Measurements from ENCODE around the gene MDM4.
"Not testable (repeated sequence)": the region's sequence is repeated elsewhere in the genome, so short reads cannot be mapped to it uniquely, and the experiment has no call there.

The MDM4 gene

DNA sequence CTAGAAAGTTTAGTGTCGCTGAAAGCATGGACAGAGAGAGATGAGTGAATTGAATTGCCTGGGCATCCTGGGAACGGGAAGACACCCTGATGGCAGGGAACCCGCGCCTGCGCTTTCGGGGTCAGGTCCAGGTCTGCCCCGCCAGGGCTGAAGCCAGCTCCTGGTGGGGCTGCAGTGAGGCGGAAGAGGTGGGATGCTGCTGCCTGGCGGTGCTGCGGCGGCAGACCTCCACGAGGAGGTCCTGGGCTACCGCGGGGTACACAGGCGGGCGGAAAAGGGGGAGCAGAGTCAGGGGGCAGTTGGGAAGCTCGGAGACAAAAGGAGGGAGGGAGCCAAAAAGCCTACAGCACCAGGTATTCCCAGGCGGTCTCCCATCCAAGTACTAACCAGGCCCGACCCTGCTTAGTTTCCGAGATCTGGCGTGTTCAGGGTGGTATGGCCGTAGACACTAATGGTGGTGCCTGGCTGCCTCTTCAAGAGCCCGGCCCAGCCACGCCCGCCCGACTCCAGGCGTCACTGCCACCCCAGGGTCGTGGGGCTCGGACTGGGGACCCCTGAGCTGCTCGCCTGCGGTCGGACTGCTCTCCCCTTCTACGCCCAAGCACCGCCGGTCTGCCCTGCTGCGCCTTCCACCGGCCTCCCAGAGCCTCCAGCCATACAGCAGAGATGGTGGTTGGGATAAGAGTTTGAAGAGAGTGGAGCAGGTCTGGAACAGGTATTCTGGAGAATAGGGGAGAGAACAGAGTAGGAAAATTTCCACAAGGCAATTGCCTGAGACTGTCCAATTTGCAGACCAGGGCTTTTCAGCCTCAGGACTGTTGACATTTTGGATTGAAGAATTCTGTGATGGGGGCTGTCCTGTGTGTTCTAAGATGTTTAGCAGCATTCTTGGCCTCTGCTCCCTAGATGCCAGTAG is 46.1 kb downstream of the MDM4 start:
- no peak for DNase-seq (ENCODE audit: low spot score)

DNA sequence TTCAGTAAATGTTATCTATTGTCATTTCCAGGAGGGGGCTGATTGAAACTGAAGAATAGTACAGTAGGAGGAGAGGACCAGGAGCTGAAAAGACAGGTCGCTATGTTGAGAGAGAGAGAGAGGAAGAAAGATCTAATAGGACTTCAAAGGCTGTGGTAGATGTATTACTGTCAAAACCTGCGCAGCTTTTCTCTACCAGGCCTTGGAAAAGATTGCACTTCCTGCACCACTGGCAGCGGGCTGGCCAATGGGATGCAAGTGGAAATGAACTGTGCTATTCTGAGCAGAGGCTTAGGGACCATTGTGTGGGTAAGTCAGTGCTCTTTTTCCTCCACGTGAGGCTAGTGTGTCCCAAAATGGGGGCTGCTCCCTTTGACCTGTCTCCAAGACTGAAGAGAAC is 47.1 kb downstream of the MDM4 start:
- no peak for DNase-seq (ENCODE audit: low spot score)

DNA sequence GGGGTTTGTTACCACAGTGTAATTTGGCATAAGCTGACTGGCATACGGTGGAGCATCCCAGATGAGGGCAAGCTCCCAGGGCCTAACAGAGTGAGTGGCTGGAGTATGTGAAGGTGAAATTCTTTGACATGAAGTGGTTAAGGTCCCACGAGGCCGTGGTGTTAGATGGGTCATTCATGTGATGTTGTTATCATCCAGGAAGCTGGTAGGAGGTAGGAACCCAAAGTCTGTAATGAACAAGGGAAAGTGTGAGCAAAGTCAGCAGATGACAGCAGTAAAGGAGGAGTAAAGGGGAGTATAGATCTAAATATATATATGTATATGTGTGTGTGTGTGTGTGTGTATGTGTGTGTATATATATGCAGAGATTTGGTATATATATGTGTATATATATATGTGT is 47.6 kb downstream of the MDM4 start:
- DNase-seq (ENCODE audit: low spot score) = no peak

DNA sequence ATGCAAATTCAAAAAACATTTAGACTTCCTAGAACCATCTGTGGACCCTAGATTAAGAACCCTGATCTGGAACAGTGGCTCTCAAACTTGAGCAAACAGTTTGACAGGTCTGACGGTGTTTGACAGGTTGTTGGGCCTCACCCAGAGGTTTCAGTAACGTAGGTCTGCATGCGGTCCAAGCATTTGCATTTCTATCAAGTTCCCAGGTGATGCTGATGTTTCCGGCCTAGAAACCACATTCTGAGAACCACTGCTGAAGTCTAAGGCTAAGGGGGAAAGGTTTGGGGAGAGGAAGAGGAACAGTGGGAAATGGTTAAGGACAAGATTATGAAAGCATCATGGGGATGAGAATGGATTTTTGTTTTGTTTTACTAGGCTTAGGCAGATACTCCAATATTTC is 48.6 kb downstream of the MDM4 start:
- DNase-seq (ENCODE audit: low spot score) = peak; percentile 22

DNA sequence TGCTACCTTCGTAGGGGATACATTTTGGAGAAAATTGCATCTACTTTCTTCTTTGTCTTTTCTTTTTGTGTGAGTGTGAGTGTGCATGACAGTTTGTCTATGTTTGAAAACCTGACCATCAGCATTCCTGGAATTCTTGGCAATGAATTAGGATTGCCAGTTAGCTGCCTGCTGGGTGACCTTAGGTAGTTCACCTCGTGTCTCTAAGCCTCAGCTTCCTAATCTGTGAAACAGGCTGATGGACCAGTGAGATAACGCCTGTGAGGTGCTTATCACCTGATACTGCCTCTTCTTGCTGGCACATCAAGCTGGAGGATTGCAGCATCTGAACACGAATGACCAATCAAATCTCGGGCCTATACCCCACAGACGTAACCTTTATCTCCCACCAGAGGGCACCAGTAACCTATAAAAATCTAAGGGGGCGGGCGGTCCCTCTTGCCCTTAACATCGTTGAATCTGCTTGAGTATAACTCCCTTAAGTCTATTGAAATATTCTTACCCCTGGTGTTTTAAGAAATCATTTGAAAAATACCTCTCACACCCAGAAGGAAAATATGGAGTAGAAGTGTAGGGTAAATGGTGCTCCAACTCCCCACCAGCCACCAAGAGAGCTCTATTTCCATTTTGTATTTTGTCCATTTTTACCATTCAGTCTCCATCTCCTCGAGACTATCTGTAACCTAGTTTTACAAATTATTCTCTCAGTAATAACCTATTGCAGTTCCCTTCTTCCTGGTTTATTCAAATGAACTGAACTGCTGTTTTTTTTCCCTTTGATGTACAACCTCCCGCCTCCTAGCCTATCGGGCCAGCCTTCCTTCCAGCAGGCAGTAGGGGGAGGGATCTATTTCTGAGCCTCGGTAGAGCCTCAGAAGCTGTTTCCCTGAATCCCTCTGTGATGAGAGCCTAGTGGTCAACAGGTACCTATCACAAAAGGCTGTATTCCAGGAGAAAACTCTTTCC is 49.7 kb downstream of the MDM4 start:
- DNase-seq (ENCODE audit: low spot score) = peak; percentile 79

DNA sequence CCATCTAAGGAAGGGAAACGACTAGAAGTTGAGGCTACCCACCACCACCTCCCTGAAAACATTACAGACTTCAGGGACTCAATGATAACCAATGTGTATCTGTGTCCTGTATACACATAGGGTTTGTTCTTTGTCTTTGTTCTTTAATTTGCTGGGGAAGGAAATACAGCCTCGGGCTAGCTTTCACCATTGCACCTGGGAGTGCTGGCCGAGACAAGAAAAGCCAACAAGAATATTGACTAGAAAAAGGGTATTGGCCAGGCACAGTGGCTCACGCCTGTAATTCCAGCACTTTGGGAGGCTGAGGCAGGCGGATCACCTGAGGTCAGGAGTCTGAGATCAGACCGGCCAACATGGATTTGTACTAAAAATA is 50.4 kb downstream of the MDM4 start:
- DNase-seq (ENCODE audit: low spot score) = no peak

DNA sequence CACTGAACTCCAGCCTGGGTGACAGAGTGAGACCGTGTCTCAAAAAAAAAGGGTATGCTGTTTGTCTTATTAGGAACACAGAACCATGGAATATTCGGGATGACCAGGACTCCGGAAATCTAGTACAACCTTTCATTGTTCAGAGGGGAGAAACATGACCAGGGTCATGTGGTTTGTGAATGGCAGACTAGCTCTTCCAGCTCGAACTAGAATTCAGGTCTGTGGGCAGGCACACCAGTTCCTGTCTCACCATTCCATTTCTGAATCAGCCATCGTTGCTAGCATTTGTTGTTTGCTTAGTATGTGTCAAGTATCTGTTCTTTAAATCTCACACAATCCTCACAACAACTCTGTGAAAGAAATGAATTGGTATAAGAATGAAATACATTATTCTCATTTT is 50.9 kb downstream of the MDM4 start:
- peak; percentile 47 for DNase-seq (ENCODE audit: low spot score)

DNA sequence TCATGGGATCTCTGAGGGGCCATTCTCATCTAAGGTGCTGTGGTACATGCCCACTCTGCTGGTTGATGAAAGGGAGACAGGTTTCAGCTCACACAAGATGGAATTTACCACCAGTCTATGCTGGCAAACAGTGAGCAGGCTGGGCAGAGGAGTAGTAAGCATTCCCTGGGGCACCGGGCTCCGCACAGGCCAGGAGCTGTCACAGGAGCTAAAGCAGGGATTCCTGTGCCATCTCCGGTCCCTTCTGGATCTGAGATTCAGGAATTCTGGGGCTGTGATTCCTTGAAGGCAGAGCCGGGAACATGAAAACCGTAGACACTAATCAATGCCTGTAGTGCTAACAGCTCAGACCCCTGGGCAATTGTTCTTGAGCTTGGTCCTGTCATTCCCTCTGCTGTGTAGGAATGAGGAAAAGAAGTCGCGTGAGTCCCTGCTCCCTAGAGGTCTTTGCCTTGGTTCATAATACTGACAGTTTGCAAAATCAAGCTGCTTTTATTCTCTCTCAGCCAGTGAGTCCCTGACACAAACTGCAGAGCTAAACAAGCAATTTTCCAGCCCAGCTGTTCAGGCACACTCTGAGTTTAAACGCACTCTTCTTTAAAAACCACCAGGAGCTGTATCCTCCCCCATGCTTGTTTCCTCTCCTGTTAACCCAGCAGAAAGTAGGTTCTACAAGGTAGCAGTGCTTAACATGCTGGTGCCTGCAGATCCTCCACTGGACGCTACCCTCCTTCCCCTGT is 52.5 kb downstream of the MDM4 start:
- DNase-seq (ENCODE audit: low spot score) = no peak

DNA sequence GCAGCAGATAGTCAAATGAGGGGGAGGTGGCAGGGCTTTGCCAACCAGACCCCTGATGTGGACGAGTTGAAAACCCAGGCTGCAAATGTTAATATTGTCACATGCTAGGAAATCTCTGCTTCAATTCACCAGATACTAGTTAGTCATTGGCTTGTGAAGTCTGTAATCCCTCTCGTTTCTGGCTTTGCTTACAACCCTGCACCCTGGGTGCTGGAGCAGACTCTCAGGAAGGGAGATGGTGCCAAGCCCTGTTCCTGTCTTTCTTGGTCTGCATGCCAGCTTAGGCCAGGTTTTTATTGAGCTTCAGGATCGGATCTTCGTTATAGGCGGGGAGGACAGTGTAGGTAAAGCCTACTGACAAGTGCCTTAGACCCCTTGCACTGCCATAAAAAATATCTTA is 53.3 kb downstream of the MDM4 start:
- no peak for DNase-seq (ENCODE audit: low spot score)

DNA sequence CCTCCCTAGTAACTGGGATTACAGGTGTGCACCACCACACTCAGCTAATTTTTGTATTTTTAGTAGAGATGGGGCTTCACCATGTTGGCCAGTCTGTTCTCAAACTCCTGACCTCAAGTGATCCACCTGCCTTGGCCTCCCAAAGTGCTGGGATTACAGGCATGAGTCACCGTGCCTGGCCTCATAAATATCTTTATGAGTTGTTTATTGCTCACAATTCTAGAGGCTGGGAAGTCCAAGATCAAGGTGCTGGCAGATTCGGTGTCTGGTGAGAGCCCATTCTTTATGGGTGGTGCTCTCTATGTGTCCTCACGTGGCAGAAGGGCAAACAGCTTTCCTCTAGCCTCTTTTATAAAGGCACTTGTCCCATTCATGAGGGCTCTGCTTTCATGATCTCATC is 53.8 kb downstream of the MDM4 start:
- not testable (repeated sequence) for DNase-seq (ENCODE audit: low spot score)

DNA sequence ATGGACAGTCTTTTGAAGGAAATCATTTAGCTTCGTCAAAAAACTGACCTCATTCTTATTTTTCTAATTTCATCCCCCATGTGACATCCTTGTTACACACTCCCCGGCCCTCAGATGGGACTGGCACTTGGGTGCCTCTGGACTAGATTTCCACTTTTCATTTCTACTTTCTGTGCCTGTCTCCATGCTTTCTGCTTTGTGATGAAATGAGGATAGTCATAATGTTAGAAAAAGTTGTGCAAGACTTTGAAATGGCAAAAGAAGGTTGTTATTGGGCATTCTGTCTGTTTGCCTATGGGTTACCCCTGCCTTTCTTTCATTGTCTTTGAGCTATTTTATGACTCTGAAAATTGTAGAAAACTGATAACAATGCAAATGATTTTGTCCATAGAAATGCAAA is 54.9 kb downstream of the MDM4 start:
- DNase-seq (ENCODE audit: low spot score) = no peak

DNA sequence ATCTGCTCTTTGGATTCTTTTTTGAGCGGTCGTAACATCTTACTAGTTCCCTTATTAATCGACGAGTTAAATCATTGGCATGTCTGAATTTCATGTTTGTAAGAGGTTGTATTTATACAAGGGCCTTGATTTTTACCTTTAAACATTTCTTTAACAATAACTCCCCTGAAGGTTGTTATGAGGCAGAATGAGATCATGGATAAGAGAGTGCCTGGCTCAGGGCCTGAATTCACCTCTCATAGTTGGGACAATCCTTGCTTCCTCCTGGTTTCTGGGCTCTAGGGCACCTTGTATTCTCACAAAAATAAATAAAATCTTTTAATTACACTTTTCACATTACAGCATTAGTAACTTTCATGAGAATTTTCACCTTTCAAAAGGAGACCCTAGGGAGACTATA is 55.4 kb downstream of the MDM4 start:
- no peak for DNase-seq (ENCODE audit: low spot score)

DNA sequence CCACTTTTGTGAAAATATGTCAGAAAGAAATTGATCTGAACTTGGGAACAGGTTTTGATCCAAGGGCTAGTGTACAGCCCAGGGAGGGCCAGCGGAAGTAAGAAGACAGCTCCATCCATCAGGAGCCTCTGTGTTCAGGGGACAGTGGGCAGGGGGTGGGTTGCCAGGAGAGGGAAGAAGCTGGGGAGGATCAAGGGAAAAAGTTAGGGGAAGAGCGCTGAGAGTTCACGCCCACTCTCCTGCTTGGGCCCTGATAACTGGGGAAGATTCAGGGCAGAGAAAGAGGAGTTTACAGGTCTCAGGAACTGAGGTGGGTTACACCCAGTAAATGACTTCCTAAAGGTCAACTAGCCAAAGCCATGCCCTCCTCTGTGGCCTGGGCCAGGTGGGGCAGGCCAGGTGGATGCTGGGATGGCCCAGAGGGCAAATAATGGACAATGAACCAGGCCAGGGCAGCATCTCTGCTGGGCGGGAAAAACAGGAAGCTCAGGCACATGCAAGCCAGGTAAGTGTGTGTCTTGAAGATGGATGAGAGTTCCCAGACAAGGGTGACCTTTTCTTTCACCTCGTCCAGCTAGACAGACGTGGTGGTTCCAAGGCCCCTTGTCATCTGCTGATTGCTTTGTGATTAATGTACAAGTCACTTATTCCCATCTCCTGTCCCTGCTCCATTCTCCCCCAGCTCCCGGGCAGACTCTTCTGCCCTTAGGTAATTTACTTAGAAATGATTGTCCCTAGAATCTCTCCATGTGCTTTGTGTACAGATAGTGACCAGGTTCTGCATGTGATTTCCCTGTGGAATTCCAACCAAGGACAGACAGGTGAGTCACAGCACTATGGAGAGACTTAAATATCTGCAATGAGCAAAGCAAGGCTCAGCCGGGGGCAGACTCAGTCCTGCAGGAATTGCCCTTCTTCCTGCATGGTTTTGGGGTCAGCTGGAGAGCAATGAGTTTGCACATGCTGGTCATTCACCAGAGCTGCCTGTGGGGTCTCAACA is 57.0 kb downstream of the MDM4 start:
- DNase-seq (ENCODE audit: low spot score) = no peak

DNA sequence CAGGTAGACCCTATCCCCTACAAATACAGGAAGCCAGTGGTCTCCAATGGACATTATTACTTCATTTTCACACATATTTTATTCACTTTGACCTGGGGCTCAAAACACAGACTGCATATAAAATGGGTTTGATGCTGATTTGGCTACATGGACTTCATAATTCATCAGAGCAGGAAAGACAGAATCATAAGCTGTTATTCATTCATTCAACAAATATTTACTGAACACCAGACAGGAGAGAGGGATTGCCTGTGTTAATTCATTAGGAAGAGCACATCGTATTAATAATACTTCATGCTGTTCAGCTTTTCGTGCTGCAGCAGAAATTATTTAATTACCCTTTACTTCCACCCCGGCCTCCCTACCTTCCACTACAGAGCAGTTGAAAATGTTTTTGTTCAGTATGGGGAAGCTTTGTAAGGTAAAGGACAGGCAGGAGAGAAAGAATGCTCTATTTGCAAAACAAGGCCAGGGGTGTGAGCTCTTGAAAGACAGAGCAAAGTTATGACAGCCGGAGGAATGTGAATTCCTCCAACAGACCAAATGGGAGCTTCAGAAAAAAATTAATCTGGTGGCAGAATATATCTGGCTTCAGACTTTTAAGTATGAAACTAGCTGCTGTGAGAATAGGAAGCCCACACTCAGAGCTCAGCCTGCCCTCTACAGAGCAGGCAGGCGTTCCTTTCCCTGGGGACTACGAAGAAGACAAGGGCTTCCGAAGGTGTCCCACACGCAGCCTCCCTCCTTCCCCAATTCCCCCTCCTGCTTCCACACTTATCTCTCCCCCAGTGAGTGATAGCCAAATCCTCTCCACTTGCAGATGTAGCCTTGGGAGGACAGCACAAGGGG is 58.0 kb downstream of the MDM4 start:
- no peak for DNase-seq (ENCODE audit: low spot score)

DNA sequence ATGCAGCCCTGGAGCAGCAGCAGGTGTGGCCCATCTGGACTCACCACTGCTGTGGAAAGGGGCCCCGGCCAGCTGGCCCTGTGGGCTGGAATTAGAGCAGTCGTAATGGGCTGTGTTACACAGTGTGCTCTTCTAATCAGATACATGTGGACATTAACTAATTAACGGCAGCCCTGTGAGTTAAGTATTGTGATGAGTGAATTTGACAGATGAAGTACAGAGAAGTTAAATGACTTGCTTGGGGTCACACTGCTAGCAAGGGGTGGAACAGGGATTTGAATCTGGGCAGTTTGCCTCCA is 58.6 kb downstream of the MDM4 start:
- no peak for DNase-seq (ENCODE audit: low spot score)

DNA sequence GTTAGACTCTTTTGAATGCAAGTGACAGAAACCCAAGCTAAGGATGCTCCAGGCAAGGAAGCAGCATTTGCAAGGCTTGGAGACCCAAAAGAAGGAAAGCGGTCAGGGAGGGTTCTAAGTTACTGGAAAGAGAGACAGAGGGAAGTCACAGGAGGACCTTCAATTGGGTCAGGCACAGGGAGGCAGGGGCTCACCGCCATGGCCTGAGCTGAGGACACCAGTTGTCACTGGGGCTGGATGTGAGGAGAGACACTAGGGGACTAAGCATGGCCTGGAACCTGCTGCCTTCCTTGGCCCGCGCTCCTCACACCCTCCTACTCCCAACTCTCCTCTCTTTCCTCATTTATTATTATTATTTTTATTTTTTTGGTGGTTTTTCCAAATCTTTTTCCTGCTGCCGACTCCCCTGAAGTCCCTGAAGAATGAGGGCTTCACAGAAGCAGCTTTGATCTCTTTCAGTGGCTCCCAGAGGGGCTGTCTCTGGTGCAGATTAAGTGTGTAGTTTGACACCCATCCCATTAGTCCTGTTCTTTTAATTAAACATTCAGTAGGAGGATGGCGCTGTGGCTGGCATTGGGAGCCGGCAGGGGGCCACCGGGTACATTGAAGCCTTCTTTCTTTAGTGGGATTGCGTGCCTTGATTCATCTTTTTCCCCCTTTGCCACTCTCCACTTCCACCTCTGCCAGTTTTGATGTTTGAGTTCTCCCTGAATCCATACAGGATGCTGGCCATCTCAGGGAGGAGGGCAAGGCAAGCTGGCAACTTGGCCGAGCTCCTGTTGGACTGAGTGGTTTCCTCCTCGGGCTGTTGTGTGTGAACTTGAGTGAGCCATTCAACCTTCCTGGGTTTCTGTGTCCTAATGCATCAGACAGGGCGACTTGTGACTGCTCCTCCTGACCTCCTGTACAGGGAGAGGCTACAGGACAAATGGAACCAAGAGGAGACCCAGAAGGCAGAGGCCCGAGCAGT is 59.3 kb downstream of the MDM4 start:
- no peak for DNase-seq (ENCODE audit: low spot score)

DNA sequence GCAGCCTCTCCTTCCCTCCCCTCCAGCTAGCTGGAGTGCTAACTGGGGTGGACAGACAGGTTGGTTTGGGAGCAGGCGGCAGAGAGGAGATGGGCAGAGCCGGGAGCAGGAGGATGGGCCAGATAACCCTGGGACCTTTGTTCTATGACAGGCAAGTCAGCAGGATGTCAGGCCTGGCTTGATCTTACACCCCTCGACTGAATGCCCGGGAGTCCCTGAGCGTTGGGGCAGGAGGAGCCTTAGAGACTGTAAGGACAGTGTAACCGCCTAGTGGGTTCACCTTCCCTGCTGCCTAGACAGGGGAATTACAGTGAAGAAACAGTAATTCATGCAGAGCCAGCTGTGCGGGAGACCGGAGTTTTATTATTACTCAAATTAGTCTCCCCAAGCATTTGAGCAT is 60.2 kb downstream of the MDM4 start:
- DNase-seq (ENCODE audit: low spot score) = no peak

DNA sequence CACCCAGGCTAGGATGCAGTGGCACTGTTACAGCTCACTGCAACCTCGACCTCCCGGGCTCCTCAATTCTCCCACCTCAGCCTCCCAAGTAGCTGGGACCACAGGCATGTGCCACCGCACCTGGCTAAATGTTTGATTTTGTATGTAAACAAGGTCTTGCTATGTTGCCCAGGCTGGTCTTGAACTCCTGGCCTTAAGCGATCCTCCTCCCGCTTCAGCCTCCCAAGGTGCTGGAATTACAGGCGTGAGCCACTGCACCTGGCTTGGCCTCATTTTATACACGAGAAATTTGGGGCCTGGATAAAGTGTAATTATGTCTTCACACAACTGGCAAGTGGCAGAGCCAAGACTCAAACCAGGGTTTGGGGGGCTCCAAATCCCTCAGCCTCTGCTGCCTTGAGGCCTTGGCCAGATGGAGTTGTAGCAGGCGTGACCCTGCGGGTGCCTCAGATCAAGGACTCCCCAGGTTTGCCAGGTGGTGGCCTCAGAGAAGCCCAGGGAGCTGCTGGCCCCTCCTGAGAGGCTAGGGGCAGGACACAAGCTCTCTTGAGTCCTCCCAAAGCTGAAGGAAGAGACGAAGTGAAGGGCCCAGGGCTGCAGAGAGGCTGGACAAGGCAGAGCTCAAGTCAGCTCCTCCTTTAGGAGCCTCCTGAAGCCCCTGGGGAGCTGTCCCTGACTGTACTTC is 61.7 kb downstream of the MDM4 start:
- DNase-seq (ENCODE audit: low spot score) = no peak

All from activated CD4-positive, alpha-beta T cell treated with anti-CD3 and anti-CD28 coated beads, Interleukin-2, Interleukin-4, amounts not matched to agents 100 ng/mL and 50 ng/mL, durations not matched to agents 16 hours and 8 hours (primary cell).